CD4-positive, alpha-beta T cell treated with Interferon gamma for 1 hour (primary cell): ENCODE measurements around the gene DGKE.

ENCODE experiments used
- DNase-seq: peaks from one replicate; pipeline ENCODE4 v3.0.0-alpha.2; 2020

The DGKE gene

GRCh38 chr17:56817066-56817465 is 16.9 kb upstream of the DGKE start:
- DNase-seq: no peak

- no peak for DNase-seq
These were observed 14.9 kb upstream of the DGKE start for GRCh38 chr17:56819030-56819429.

GRCh38 chr17:56819431-56820145 is 14.4 kb upstream of the DGKE start:
- DNase-seq: peak; percentile 58

- DNase-seq: no peak
These were observed 13.7 kb upstream of the DGKE start for GRCh38 chr17:56820207-56820606.

- no peak for DNase-seq
These were observed 12.0 kb upstream of the DGKE start for GRCh38 chr17:56821847-56822534.

- DNase-seq: no peak
These were observed 11.2 kb upstream of the DGKE start for GRCh38 chr17:56822725-56823124.

GRCh38 chr17:56823848-56824247 is 10.1 kb upstream of the DGKE start:
- no peak for DNase-seq

GRCh38 chr17:56824503-56824902 is 9.4 kb upstream of the DGKE start:
- DNase-seq: no peak

- no peak for DNase-seq
These were observed 7.1 kb upstream of the DGKE start for GRCh38 chr17:56826611-56827414.

GRCh38 chr17:56830726-56831368 is 3.1 kb upstream of the DGKE start:
- no peak for DNase-seq

- DNase-seq: no peak
These were observed 2.4 kb upstream of the DGKE start for GRCh38 chr17:56831369-56832095.

- no peak for DNase-seq
These were observed 1.5 kb upstream of the DGKE start for GRCh38 chr17:56832446-56832845.

GRCh38 chr17:56833057-56833808 is 718 bp upstream of the DGKE start:
- DNase-seq: peak; percentile 51

GRCh38 chr17:56834380-56835263 is 671 bp downstream of the DGKE start:
- peak; percentile 67 for DNase-seq

GRCh38 chr17:56835264-56835585 is 1.3 kb downstream of the DGKE start:
- DNase-seq: no peak

GRCh38 chr17:56838687-56839086 is 4.7 kb downstream of the DGKE start:
- no peak for DNase-seq

- no peak for DNase-seq
These were observed 8.6 kb downstream of the DGKE start for GRCh38 chr17:56842577-56842976.

- no peak for DNase-seq
These were observed 12.0 kb downstream of the DGKE start for GRCh38 chr17:56845934-56846333.

- DNase-seq: no peak
These were observed 13.2 kb downstream of the DGKE start for GRCh38 chr17:56847106-56847505.

- DNase-seq: no peak
These were observed 15.2 kb downstream of the DGKE start for GRCh38 chr17:56849131-56849530.

- no peak for DNase-seq
These were observed 16.6 kb downstream of the DGKE start for GRCh38 chr17:56850591-56850990.
